Upper lobe of left lung (tissue), 4 donors: ENCODE data around the gene TTC3.

Source experiments
- CTCF ChIP-seq, 6 experiments: fragments of 450-650 bp in 4 of 6; fragments of 200-600 bp in 2 of 6; sonication (generic) in 2 of 6; IDR thresholded peaks; one replicate each; pipeline ENCODE4 v1.5.1; 2016 to 2019; ENCODE audit warnings: antibody characterized with exemption in 6 of 6
- EP300 ChIP-seq, 4 donors: sonication (generic); formaldehyde crosslinking; IDR thresholded peaks; one replicate each; pipeline ENCODE4 v1.5.1; 2017; ENCODE audit warnings: antibody characterized with exemption in 4 of 4, control low read depth in 2 of 4
- POLR2AphosphoS5 ChIP-seq, 2 donors: sonication (generic); formaldehyde crosslinking; IDR thresholded peaks; one replicate each; pipeline ENCODE4 v1.5.1; 2017; ENCODE audit warnings: antibody characterized with exemption in 2 of 2

DNA sequence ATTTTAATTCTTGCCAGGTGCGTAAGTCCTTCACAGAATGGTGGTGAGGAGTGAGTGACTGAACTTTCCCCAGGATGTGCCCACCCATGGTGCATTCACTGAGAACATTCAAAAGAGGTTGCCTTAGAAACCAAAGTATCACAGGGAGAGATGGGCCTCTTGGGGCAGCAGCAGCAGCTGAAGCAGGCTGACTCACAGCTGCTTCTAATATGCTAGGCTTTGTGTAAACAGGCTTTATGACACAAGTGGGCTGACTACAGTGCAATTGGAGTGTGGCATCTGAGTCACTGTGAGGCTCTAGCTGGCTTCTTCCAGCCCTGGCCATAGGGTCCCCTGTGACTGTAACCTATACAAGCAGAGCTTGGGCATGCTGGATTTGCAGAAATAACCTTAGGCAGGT lies 12.8 kb upstream of the TTC3 start:
- TF ChIP-seq EP300 (IDR thresholded peaks at IDR 0.05) (no peak), CTCF (IDR thresholded peaks at IDR 0.05) (no peak), POLR2AphosphoS5 (IDR thresholded peaks at IDR 0.05) (peak in 1 of 2 donors; percentile 31)
